A673 (cell line): ENCODE measurements around the gene FKRP. TPM values are rescaled to one million over a fixed set of nuclear protein-coding genes. Genes with fewer than 3 reads are reported as not detected.

ENCODE experiments used
- BruUV-seq: library from RNA; stranded (reverse); fragments of 400-500 nt; replicated peaks from 2 replicates; lab custom pipeline; 2021; lab: Mats Ljungman, UMichigan
- CTCF ChIA-PET: fragments of 300-600 bp; sonication (Branson Sonifier 250); formaldehyde crosslinking; loops from one replicate; lab custom pipeline; 2022; ENCODE audit warnings: antibody characterized with exemption; lab: Charles Lee
- POLR2A ChIA-PET: fragments of 300-600 bp; sonication (Branson Sonifier 250); formaldehyde crosslinking; loops from one replicate; lab custom pipeline; 2022; ENCODE audit warnings: antibody characterized with exemption; ENCODE audit not compliant: low non-redundant PET; lab: Charles Lee
- DNase-seq: peaks from one replicate; pipeline ENCODE4 v3.0.0-alpha.2; 2015; ENCODE audit warnings: low spot score
- H3K27ac ChIP-seq: fragments of 200-600 bp; sonication (generic); 2 replicates; pipeline ENCODE4 v1.5.1; 2016; ENCODE audit warnings: mixed run types, low read depth, mild to moderate bottlenecking, mixed read lengths, antibody characterized with exemption, low read length; ENCODE audit not compliant: poor library complexity, severe bottlenecking
- H3K27me3 ChIP-seq: fragments of 200-600 bp; sonication (generic); replicated peaks from 2 replicates; pipeline ENCODE4 v1.6.1; 2017; ENCODE audit warnings: mixed run types, low read depth, mild to moderate bottlenecking, mixed read lengths, antibody characterized with exemption, low read length; ENCODE audit not compliant: insufficient read depth, poor library complexity
- H3K36me3 ChIP-seq: fragments of 200-600 bp; sonication (generic); 2 replicates; pipeline ENCODE4 v1.6.1; 2016; ENCODE audit warnings: mixed run types, mild to moderate bottlenecking, mixed read lengths, antibody characterized with exemption, low read length; ENCODE audit not compliant: insufficient read depth, poor library complexity, severe bottlenecking
- H3K4me1 ChIP-seq: fragments of 200-600 bp; sonication (generic); 2 replicates; pipeline ENCODE4 v1.6.1; 2017; ENCODE audit warnings: mixed run types, mild to moderate bottlenecking, mixed read lengths, antibody characterized with exemption, low read length; ENCODE audit not compliant: insufficient read depth, poor library complexity, severe bottlenecking
- H3K4me3 ChIP-seq: fragments of 200-600 bp; sonication (generic); 2 replicates; pipeline ENCODE4 v1.5.1; 2016; ENCODE audit warnings: low read depth, mixed run types, mild to moderate bottlenecking, mixed read lengths, low read length; ENCODE audit not compliant: poor library complexity, severe bottlenecking
- H3K9me3 ChIP-seq: fragments of 200-600 bp; sonication (generic); 2 replicates; pipeline ENCODE4 v1.6.1; 2016; ENCODE audit warnings: mixed run types, low read depth, mild to moderate bottlenecking, mixed read lengths, antibody characterized with exemption, low read length; ENCODE audit not compliant: poor library complexity, severe bottlenecking
- CTCF ChIP-seq: fragments of 300-800, 200-600 bp; sonication (generic); conservative IDR thresholded peaks from 2 replicates; pipeline ENCODE4 v1.5.1; 2017; ENCODE audit warnings: low read depth, mild to moderate bottlenecking, antibody characterized with exemption, low read length, moderate library complexity, mixed read lengths
- EZH2 ChIP-seq: fragments of 200-600 bp; sonication (generic); IDR thresholded peaks from 2 replicates; pipeline ENCODE4 v1.6.1; 2017; ENCODE audit warnings: borderline replicate concordance, low read depth, mild to moderate bottlenecking, mixed read lengths, antibody characterized with exemption, low read length; ENCODE audit not compliant: poor library complexity, severe bottlenecking
- intact Hi-C: fragments of 100-400 bp; cut with micrococcal nuclease; formaldehyde crosslinking; loops from one replicate; pipeline ENCODE4 v1.10.0; 2022; ENCODE audit not compliant: unreplicated experiment
- total RNA-seq: library from RNA; stranded (reverse); gene quantifications from 2 replicates; pipeline ENCODE4 v1.2.3, GENCODE V29; 2021

Gene FKRP
- total RNA-seq, 1 experiment from 2014 or later: 23.6 TPM

DNA sequence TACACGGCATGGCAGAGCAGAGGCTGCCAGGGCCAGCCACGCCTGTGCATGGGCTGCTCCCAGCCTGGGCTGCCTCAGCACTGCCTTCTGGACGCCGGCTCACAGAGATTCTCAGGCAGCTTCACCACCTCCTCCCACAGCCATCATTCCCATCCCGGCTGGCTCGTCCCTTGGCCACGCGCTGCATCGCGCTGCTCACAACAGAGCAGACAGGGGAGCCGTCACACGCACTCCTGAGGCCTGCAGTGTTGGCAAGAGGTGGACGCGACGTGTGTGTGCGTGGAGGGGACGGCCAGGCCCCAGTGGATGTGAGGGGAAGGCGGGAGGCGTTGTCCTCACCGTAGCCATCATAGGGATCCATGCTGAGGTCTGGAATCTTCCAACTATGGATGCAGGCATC lies 21.4 kb upstream of the FKRP start:
- H3K4me3 ChIP-seq: no peak overlapping the region
- CTCF ChIA-PET: no interaction called here
- no peaks in the 10 kb centered on the region for H3K27me3 ChIP-seq
- BruUV-seq: no TSS peak
- no peak for DNase-seq
- POLR2A ChIA-PET: no interaction called here
- peaks cover 87% of the 10 kb centered on the region for H3K36me3 ChIP-seq
- intact Hi-C loops: no loop called here
- H3K4me1 ChIP-seq: no peaks in the 10 kb centered on the region
- no peaks in the 10 kb centered on the region for H3K9me3 ChIP-seq
- TF ChIP-seq CTCF: no peak
- no peak for TF ChIP-seq EZH2
- H3K27ac ChIP-seq: no peak overlapping the region

GRCh38 chr19:46725036-46725820 lies 20.6 kb upstream of the FKRP start:
- no peaks in the 10 kb centered on the region for H3K27me3 ChIP-seq
- no peaks in the 10 kb centered on the region for H3K4me1 ChIP-seq
- TF ChIP-seq EZH2 (no peak), CTCF (no peak)
- intact Hi-C loops: no loop called here
- BruUV-seq: no TSS peak
- POLR2A ChIA-PET: no interaction called here
- CTCF ChIA-PET: no interaction called here
- no peak overlapping the region for H3K27ac ChIP-seq
- H3K4me3 ChIP-seq: no peak overlapping the region
- no peak for DNase-seq
- H3K36me3 ChIP-seq: peaks cover 94% of the 10 kb centered on the region
- no peaks in the 10 kb centered on the region for H3K9me3 ChIP-seq

GRCh38 chr19:46725859-46726393 lies 19.9 kb upstream of the FKRP start:
- TF ChIP-seq CTCF (no peak), EZH2 (no peak)
- Histone ChIP-seq H3K27me3 (no peaks in the 10 kb centered on the region), H3K9me3 (no peaks in the 10 kb centered on the region), H3K4me3 (no peak overlapping the region), H3K36me3 (peaks cover 95% of the 10 kb centered on the region), H3K27ac (no peak overlapping the region), H3K4me1 (no peaks in the 10 kb centered on the region)
- no TSS peak for BruUV-seq
- ChIA-PET CTCF (no interaction called here), POLR2A (no interaction called here)
- DNase-seq: no peak
- intact Hi-C loops: no loop called here
